ENCODE results near the gene ZNF146. TPM values are rescaled to one million over a fixed set of nuclear protein-coding genes. Genes with fewer than 3 reads are reported as not detected.
"Not testable (repeated sequence)": the region's sequence is repeated elsewhere in the genome, so short reads cannot be mapped to it uniquely, and the experiment has no call there.

Gene ZNF146
- total RNA-seq, 1 donor from 2014 or later: 49.2 TPM

GRCh38 chr19:36233626-36234025 is 18.7 kb downstream of the ZNF146 start:
- DNase-seq (ENCODE audit: low read depth in 2 of 2): not testable (repeated sequence)

- DNase-seq (ENCODE audit: low read depth in 2 of 2): no peak
Observed at GRCh38 chr19:36236304-36236945, 21.5 kb downstream of the ZNF146 start.

- DNase-seq (ENCODE audit: low read depth in 2 of 2): no peak
Observed at GRCh38 chr19:36236946-36237310, 22.0 kb downstream of the ZNF146 start.

- DNase-seq (ENCODE audit: low read depth in 2 of 2): no peak
Observed at GRCh38 chr19:36244066-36244465, 29.2 kb downstream of the ZNF146 start.

GRCh38 chr19:36245210-36246005 is 30.5 kb downstream of the ZNF146 start:
- DNase-seq (ENCODE audit: low read depth in 2 of 2): peak in 1 of 2 donors; percentile 8

- no peak for DNase-seq (ENCODE audit: low read depth in 2 of 2)
Observed at GRCh38 chr19:36246006-36246481, 31.1 kb downstream of the ZNF146 start.

GRCh38 chr19:36252047-36252446 is 37.1 kb downstream of the ZNF146 start:
- no peak for DNase-seq (ENCODE audit: low read depth in 2 of 2)

GRCh38 chr19:36254848-36255247 is 39.9 kb downstream of the ZNF146 start:
- DNase-seq (ENCODE audit: low read depth in 2 of 2): no peak

- DNase-seq (ENCODE audit: low read depth in 2 of 2): no peak
Observed at GRCh38 chr19:36255316-36255715, 40.4 kb downstream of the ZNF146 start.

GRCh38 chr19:36256064-36256463 is 41.2 kb downstream of the ZNF146 start:
- DNase-seq (ENCODE audit: low read depth in 2 of 2): no peak

- DNase-seq (ENCODE audit: low read depth in 2 of 2): no peak
Observed at GRCh38 chr19:36256853-36257519, 42.1 kb downstream of the ZNF146 start.

- peak in 1 of 2 donors; percentile 15 for DNase-seq (ENCODE audit: low read depth in 2 of 2)
Observed at GRCh38 chr19:36257520-36257876, 42.6 kb downstream of the ZNF146 start.

- no peak for DNase-seq (ENCODE audit: low read depth in 2 of 2)
Observed at GRCh38 chr19:36258028-36258875, 43.3 kb downstream of the ZNF146 start.

GRCh38 chr19:36259211-36259610 is 44.3 kb downstream of the ZNF146 start:
- no peak for DNase-seq (ENCODE audit: low read depth in 2 of 2)

- no peak for DNase-seq (ENCODE audit: low read depth in 2 of 2)
Observed at GRCh38 chr19:36265064-36265463, 50.2 kb downstream of the ZNF146 start.

- no peak for DNase-seq (ENCODE audit: low read depth in 2 of 2)
Observed at GRCh38 chr19:36265856-36266374, 51.0 kb downstream of the ZNF146 start.

- peak in 1 of 2 donors; percentile 28 for DNase-seq (ENCODE audit: low read depth in 2 of 2)
Observed at GRCh38 chr19:36266375-36266961, 51.6 kb downstream of the ZNF146 start.

- no peak for DNase-seq (ENCODE audit: low read depth in 2 of 2)
Observed at GRCh38 chr19:36267061-36267845, 52.3 kb downstream of the ZNF146 start.

GRCh38 chr19:36268081-36268480 is 53.2 kb downstream of the ZNF146 start:
- not testable (repeated sequence) for DNase-seq (ENCODE audit: low read depth in 2 of 2)

- DNase-seq (ENCODE audit: low read depth in 2 of 2): not testable (repeated sequence)
Observed at GRCh38 chr19:36268591-36268990, 53.7 kb downstream of the ZNF146 start.
